ENCODE results near the gene COL8A2.

The COL8A2 gene

DNA sequence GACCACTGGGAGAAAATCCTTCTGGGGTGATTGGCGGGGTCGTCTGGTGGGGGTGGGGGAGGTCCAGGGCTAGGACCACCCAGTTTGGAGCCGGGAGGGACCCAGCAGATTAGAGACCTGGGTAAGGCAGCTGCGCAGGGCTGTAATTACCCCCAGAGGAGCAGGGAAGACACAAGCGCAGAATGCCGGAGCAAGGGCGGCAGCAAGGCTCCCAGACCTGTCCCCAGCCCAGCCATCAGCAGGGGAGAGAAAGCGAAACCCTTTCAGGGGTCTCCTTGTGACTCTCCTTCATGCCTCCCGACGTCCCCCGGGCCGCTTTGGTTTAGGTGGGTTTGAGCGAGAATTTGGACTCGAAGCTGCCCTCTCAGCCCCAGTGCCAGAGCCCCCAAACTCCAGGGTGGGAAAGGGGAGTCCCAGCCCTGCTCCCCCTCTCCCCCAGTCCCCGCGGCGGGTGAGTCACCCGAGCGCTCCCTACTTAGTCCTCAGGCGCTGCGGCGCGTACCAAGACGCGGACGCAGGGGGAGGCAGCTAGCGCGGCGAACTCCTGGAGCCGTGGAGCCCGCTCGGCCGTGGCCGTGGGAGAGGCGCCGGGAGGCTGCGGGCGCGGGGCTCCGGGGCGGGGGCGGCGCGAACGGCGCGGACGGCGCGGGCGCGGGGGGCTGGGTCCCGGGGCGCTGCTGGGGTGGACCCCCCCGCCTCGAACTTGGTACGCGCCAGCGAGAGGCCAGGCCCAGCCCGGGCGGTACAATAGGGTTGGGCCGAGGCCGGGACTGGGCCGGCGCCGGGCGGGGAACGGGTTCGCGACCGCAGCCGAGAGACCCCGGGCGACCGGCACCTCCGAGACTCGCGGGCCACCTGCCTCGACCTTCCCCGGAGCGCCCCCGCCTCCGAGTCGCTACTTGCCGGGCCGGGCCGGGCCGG, 30.6 kb upstream of the COL8A2 start, which contains the start of gene MAP7D1 (continued):
- peak; percentile 62; the same call in 1 of the 2 replicates for TF ChIP-seq ZNF335 (tag by site-specific recombination; conservative IDR thresholded peaks at IDR 0.05)
- peak; percentile 64; the same call in 1 of the 2 replicates for TF ChIP-seq ZNF660 (tag by site-specific recombination; IDR thresholded peaks at IDR 0.05)
- TF ChIP-seq, protein P1, sequence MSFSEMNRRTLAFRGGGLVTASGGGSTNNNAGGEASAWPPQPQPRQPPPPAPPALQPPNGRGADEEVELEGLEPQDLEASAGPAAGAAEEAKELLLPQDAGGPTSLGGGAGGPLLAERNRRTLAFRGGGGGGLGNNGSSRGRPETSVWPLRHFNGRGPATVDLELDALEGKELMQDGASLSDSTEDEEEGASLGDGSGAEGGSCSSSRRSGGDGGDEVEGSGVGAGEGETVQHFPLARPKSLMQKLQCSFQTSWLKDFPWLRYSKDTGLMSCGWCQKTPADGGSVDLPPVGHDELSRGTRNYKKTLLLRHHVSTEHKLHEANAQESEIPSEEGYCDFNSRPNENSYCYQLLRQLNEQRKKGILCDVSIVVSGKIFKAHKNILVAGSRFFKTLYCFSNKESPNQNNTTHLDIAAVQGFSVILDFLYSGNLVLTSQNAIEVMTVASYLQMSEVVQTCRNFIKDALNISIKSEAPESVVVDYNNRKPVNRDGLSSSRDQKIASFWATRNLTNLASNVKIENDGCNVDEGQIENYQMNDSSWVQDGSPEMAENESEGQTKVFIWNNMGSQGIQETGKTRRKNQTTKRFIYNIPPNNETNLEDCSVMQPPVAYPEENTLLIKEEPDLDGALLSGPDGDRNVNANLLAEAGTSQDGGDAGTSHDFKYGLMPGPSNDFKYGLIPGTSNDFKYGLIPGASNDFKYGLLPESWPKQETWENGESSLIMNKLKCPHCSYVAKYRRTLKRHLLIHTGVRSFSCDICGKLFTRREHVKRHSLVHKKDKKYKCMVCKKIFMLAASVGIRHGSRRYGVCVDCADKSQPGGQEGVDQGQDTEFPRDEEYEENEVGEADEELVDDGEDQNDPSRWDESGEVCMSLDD (tag by site-specific recombination; IDR thresholded peaks at IDR 0.05), result peak; percentile 96
- TF ChIP-seq, protein P2, sequence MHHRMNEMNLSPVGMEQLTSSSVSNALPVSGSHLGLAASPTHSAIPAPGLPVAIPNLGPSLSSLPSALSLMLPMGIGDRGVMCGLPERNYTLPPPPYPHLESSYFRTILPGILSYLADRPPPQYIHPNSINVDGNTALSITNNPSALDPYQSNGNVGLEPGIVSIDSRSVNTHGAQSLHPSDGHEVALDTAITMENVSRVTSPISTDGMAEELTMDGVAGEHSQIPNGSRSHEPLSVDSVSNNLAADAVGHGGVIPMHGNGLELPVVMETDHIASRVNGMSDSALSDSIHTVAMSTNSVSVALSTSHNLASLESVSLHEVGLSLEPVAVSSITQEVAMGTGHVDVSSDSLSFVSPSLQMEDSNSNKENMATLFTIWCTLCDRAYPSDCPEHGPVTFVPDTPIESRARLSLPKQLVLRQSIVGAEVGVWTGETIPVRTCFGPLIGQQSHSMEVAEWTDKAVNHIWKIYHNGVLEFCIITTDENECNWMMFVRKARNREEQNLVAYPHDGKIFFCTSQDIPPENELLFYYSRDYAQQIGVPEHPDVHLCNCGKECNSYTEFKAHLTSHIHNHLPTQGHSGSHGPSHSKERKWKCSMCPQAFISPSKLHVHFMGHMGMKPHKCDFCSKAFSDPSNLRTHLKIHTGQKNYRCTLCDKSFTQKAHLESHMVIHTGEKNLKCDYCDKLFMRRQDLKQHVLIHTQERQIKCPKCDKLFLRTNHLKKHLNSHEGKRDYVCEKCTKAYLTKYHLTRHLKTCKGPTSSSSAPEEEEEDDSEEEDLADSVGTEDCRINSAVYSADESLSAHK (tag by site-specific recombination; IDR thresholded peaks at IDR 0.05), result 0 out of 2 replicates have a peak, but pooled peaks have one; percentile 36
- TF ChIP-seq, protein P3, sequence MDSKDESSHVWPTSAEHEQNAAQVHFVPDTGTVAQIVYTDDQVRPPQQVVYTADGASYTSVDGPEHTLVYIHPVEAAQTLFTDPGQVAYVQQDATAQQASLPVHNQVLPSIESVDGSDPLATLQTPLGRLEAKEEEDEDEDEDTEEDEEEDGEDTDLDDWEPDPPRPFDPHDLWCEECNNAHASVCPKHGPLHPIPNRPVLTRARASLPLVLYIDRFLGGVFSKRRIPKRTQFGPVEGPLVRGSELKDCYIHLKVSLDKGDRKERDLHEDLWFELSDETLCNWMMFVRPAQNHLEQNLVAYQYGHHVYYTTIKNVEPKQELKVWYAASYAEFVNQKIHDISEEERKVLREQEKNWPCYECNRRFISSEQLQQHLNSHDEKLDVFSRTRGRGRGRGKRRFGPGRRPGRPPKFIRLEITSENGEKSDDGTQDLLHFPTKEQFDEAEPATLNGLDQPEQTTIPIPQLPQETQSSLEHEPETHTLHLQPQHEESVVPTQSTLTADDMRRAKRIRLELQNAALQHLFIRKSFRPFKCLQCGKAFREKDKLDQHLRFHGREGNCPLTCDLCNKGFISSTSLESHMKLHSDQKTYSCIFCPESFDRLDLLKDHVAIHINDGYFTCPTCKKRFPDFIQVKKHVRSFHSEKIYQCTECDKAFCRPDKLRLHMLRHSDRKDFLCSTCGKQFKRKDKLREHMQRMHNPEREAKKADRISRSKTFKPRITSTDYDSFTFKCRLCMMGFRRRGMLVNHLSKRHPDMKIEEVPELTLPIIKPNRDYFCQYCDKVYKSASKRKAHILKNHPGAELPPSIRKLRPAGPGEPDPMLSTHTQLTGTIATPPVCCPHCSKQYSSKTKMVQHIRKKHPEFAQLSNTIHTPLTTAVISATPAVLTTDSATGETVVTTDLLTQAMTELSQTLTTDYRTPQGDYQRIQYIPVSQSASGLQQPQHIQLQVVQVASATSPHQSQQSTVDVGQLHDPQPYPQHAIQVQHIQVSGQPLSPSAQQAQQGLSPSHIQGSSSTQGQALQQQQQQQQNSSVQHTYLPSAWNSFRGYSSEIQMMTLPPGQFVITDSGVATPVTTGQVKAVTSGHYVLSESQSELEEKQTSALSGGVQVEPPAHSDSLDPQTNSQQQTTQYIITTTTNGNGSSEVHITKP (tag by site-specific recombination; IDR thresholded peaks at IDR 0.05), result peak; percentile 99
- TF ChIP-seq ZSCAN30 (tag by site-specific recombination; IDR thresholded peaks at IDR 0.05), result peak; percentile 72
- TF ChIP-seq ZNF302 (tag by site-specific recombination; IDR thresholded peaks at IDR 0.05; ENCODE audit: low read depth), result no peak
- peak; percentile 62; the same call in 1 of the 2 replicates for TF ChIP-seq WT1 (tag by site-specific recombination; IDR thresholded peaks at IDR 0.05)
- TF ChIP-seq TRIM28 (IDR thresholded peaks at IDR 0.05; ENCODE audit: borderline replicate concordance, low read length), result no peak
- TF ChIP-seq, protein P4, sequence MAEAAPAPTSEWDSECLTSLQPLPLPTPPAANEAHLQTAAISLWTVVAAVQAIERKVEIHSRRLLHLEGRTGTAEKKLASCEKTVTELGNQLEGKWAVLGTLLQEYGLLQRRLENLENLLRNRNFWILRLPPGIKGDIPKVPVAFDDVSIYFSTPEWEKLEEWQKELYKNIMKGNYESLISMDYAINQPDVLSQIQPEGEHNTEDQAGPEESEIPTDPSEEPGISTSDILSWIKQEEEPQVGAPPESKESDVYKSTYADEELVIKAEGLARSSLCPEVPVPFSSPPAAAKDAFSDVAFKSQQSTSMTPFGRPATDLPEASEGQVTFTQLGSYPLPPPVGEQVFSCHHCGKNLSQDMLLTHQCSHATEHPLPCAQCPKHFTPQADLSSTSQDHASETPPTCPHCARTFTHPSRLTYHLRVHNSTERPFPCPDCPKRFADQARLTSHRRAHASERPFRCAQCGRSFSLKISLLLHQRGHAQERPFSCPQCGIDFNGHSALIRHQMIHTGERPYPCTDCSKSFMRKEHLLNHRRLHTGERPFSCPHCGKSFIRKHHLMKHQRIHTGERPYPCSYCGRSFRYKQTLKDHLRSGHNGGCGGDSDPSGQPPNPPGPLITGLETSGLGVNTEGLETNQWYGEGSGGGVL (tag by site-specific recombination; IDR thresholded peaks at IDR 0.05), result peak; percentile 56; the same call in 1 of the 2 replicates
- TF ChIP-seq, protein P5, sequence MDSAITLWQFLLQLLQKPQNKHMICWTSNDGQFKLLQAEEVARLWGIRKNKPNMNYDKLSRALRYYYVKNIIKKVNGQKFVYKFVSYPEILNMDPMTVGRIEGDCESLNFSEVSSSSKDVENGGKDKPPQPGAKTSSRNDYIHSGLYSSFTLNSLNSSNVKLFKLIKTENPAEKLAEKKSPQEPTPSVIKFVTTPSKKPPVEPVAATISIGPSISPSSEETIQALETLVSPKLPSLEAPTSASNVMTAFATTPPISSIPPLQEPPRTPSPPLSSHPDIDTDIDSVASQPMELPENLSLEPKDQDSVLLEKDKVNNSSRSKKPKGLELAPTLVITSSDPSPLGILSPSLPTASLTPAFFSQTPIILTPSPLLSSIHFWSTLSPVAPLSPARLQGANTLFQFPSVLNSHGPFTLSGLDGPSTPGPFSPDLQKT (IDR thresholded peaks at IDR 0.05; ENCODE audit: borderline replicate concordance, low read depth, low read length), result no peak
- 0 out of 2 replicates have a peak, but pooled peaks have one; percentile 17 for TF ChIP-seq ZNF2 (tag by site-specific recombination; IDR thresholded peaks at IDR 0.05)
- peak; percentile 44; the same call in 1 of the 2 replicates for TF ChIP-seq KLF10 (tag by site-specific recombination; IDR thresholded peaks at IDR 0.05)
- peak; percentile 65 for TF ChIP-seq GLIS1 (tag by site-specific recombination; IDR thresholded peaks at IDR 0.05)
- peak; percentile 85 for TF ChIP-seq MZF1 (tag by site-specific recombination; IDR thresholded peaks at IDR 0.05; ENCODE audit: borderline replicate concordance)
- TF ChIP-seq, protein P6, sequence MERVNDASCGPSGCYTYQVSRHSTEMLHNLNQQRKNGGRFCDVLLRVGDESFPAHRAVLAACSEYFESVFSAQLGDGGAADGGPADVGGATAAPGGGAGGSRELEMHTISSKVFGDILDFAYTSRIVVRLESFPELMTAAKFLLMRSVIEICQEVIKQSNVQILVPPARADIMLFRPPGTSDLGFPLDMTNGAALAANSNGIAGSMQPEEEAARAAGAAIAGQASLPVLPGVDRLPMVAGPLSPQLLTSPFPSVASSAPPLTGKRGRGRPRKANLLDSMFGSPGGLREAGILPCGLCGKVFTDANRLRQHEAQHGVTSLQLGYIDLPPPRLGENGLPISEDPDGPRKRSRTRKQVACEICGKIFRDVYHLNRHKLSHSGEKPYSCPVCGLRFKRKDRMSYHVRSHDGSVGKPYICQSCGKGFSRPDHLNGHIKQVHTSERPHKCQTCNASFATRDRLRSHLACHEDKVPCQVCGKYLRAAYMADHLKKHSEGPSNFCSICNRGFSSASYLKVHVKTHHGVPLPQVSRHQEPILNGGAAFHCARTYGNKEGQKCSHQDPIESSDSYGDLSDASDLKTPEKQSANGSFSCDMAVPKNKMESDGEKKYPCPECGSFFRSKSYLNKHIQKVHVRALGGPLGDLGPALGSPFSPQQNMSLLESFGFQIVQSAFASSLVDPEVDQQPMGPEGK (tag by site-specific recombination; IDR thresholded peaks at IDR 0.05), result peak; percentile 97
- peak; percentile 30; the same call in 1 of the 2 replicates for TF ChIP-seq PRDM1 (tag by site-specific recombination; IDR thresholded peaks at IDR 0.05)
- peak; percentile 28; the same call in 1 of the 2 replicates for TF ChIP-seq SP2 (tag by site-specific recombination; IDR thresholded peaks at IDR 0.05)
- TF ChIP-seq, protein P7, sequence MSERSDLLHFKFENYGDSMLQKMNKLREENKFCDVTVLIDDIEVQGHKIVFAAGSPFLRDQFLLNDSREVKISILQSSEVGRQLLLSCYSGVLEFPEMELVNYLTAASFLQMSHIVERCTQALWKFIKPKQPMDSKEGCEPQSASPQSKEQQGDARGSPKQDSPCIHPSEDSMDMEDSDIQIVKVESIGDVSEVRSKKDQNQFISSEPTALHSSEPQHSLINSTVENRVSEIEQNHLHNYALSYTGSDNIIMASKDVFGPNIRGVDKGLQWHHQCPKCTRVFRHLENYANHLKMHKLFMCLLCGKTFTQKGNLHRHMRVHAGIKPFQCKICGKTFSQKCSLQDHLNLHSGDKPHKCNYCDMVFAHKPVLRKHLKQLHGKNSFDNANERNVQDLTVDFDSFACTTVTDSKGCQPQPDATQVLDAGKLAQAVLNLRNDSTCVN (tag by site-specific recombination; optimal IDR thresholded peaks at IDR 0.05), result peak; percentile 58
- TF ChIP-seq ZNF670 (tag by site-specific recombination; IDR thresholded peaks at IDR 0.05; ENCODE audit: low read depth), result no peak
- TF ChIP-seq, protein P8, sequence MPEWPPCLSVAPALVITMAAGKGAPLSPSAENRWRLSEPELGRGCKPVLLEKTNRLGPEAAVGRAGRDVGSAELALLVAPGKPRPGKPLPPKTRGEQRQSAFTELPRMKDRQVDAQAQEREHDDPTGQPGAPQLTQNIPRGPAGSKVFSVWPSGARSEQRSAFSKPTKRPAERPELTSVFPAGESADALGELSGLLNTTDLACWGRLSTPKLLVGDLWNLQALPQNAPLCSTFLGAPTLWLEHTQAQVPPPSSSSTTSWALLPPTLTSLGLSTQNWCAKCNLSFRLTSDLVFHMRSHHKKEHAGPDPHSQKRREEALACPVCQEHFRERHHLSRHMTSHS (tag by site-specific recombination; IDR thresholded peaks at IDR 0.05), result no peak
